BE2C (cell line): ENCODE measurements around the gene MGLL.

ENCODE experiments used
- DNase-seq: peaks from one replicate; pipeline ENCODE4 v3.0.0-alpha.2; 2020
- H3K27me3 ChIP-seq: fragments of 250-450 bp; sonication (Bioruptor Pico); 2 replicates; pipeline ENCODE4 v1.5.1; 2020; ENCODE audit warnings: mild to moderate bottlenecking
- H3K36me3 ChIP-seq: fragments of 250-450 bp; sonication (Bioruptor Pico); 2 replicates; pipeline ENCODE4 v1.5.1; 2020; ENCODE audit warnings: mild to moderate bottlenecking
- H3K4me1 ChIP-seq: fragments of 250-450 bp; sonication (Bioruptor Pico); 2 replicates; pipeline ENCODE4 v1.5.1; 2020
- H3K4me3 ChIP-seq: 2 replicates; pipeline ENCODE4 v1.5.1; 2011; ENCODE audit warnings: low read depth, low read length
- H3K9me3 ChIP-seq: fragments of 250-450 bp; sonication (Bioruptor Pico); 2 replicates; pipeline ENCODE4 v1.5.1; 2020
- CTCF ChIP-seq: IDR thresholded peaks from 2 replicates; pipeline ENCODE4 v1.5.1; 2012; ENCODE audit warnings: mild to moderate bottlenecking, low read depth, low read length

The MGLL gene

DNA sequence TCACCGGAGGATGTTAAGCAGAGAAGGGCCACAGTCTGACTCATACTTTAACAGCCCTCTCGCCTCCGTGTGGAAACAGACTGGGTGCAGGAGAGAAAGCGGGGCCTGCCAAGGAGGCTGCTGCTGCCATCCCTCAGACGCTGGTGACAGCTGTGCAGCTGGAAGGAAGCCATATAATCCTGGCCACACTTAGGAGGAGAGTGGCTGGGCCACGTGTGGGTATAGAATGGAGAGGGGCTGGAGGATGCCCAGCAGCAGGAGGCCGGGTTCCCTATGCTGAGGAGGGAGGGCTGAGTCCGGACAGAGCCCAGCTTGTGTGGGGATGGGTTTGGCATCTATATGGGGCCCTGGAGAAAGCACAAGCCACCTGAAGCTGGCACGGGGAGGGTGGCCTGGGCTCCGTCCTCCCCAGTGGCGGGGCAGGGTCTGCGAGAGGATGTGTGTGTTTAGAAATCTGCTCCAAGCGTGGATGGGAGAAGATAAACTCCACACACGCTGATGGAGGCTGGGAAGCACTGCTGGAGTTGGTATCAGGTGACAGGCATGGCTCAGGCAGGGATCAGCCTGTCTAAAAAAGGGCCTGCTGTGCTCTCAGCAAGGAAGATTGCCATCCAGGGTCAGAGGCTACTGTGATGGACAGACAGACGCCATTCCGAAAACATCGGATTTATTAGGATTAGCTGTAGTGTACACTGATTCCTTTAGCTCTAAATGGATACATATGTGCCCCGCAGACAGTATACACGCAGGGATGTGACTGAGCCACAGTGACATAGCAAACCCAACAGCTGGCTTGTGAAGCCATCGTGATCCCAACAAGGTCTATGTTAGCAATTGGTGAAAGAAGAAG is 133.7 kb downstream of the MGLL start:
- DNase-seq = no peak
- H3K4me3 ChIP-seq = no peak overlapping the region
- H3K9me3 ChIP-seq = no peaks in the 10 kb centered on the region
- no peak for TF ChIP-seq CTCF
- H3K4me1 ChIP-seq = no peaks in the 10 kb centered on the region
- no peaks in the 10 kb centered on the region for H3K36me3 ChIP-seq
- no peaks in the 10 kb centered on the region for H3K27me3 ChIP-seq

DNA sequence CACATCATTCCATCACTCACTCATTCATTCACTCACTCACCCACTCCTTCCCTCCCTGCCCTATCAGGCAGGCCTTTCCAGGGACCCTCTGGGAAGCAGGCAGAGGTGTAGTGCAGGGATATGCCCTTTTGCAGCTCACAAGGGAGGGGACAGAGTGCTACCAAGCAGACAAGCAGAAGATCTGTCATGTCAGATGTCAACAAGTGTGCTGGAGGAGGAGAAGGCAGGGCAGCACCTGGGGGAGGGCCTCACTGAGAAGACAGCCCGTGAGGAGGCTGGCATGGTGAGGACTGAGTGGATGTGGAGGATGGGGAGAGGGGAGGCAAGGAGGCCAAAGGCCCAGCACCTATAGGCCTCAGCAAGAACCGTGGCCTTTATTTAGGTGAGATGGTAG is 134.3 kb downstream of the MGLL start:
- Histone ChIP-seq H3K36me3 (no peaks in the 10 kb centered on the region), H3K4me3 (no peak overlapping the region), H3K27me3 (no peaks in the 10 kb centered on the region), H3K4me1 (no peaks in the 10 kb centered on the region), H3K9me3 (no peaks in the 10 kb centered on the region)
- TF ChIP-seq CTCF = no peak
- no peak for DNase-seq

DNA sequence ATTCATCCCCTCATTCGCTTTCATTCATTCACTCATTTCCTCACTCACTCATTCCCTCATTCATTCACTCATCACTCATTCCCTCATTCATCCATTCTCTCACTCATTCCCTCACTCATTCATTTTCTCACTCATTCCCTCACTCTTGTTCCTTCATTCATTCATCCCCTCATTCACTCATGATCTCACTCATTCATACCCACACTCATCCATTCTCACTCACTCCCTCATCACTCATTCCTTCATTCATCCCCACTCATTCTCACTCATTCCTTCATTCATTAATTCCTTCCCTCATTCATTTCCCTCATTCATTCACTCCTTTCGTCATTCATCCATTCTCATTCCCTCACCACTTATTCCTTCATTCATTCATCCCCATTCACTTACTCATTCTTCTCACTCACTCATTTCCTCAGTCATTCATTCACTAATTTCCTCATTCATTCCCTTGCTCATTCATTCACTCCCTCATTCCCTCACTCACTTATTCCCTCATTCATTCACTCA is 135.0 kb downstream of the MGLL start:
- DNase-seq = no peak
- H3K4me1 ChIP-seq = no peaks in the 10 kb centered on the region
- no peak overlapping the region for H3K4me3 ChIP-seq
- no peaks in the 10 kb centered on the region for H3K9me3 ChIP-seq
- H3K27me3 ChIP-seq = no peaks in the 10 kb centered on the region
- TF ChIP-seq CTCF = no peak
- H3K36me3 ChIP-seq = no peaks in the 10 kb centered on the region

GRCh38 chr3:127686512-127686894 is 135.8 kb downstream of the MGLL start:
- no peak for TF ChIP-seq CTCF
- H3K4me3 ChIP-seq = no peak overlapping the region
- H3K36me3 ChIP-seq = no peaks in the 10 kb centered on the region
- H3K27me3 ChIP-seq = no peaks in the 10 kb centered on the region
- H3K4me1 ChIP-seq = no peaks in the 10 kb centered on the region
- no peak for DNase-seq
- H3K9me3 ChIP-seq = no peaks in the 10 kb centered on the region

DNA sequence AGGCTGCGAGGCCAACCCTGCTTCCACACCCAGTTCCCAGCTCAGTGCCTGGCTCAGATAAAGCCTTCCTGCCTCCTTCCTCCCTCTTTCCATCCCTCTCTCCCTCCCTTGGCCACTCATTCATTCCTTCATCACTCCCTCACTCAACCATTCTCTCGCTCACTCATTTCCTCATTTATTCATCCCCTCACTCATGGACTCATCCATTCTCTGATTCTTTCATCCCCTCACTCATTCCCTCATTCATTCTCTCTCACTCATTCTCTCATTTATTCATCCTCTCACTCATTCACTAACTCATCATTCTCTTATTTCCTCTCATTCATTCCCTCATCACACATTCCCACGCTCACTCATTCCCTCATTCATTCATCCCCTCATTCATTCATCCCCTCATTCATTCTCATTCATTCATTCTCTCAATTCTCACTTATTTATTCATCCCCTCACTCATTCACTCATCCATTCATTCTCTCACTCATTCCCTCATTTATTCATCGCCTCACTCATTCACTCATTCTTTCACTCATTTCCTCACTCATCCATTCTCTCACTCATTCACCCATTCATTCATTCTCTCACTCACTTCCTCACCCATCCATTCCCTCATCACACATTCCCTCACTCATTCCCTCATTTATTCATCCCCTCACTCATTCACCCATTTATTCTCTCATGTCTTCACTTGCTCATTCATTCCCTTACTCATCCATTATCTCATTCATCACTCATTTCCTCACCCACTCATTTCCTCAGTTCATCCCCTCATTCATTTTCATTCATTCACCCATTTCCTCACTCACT is 136.4 kb downstream of the MGLL start:
- H3K4me3 ChIP-seq = no peak overlapping the region
- no peak for TF ChIP-seq CTCF
- DNase-seq = no peak
- H3K9me3 ChIP-seq = no peaks in the 10 kb centered on the region
- no peaks in the 10 kb centered on the region for H3K27me3 ChIP-seq
- H3K36me3 ChIP-seq = no peaks in the 10 kb centered on the region
- no peaks in the 10 kb centered on the region for H3K4me1 ChIP-seq
